SK-MEL-5 (cell line): Measurements from ENCODE around the gene TNFSF10. TPM values are rescaled to one million over a fixed set of nuclear protein-coding genes. Genes with fewer than 3 reads are reported as not detected.

Experiments used
- DNase-seq: peaks from one replicate; pipeline ENCODE4 v3.0.0-alpha.2; 2016; ENCODE audit warnings: low read depth, low spot score
- in situ Hi-C: cut with HindIII; loops from 2 replicates; pipeline ENCODE4 v1.10.0; 2016; ENCODE audit warnings: low sequenced_read_pairs, high pct_unique_total_duplicates, low pct_unique_long_range_greater_than_20kb
- small RNA-seq, 2 experiments: library from RNA; depleted of rRNA; stranded (forward); fragments of <200 nt; gene quantifications; one replicate each; pipeline ENCODE3, GENCODE V24; 2014
- total RNA-seq: library from RNA; depleted of rRNA; stranded (reverse); fragments of >200 nt; shearing (Covaris generic); gene quantifications from 2 replicates; pipeline ENCODE4 v1.2.3, GENCODE V29; 2014; rRNA removed

TNFSF10 gene
- total RNA-seq, 1 experiment from 2014 or later = not detected

- no peak for DNase-seq
- in situ Hi-C loops = no loop called here
Observed at GRCh38 chr3:172478116-172478515, 45.1 kb downstream of the TNFSF10 start.

DNA sequence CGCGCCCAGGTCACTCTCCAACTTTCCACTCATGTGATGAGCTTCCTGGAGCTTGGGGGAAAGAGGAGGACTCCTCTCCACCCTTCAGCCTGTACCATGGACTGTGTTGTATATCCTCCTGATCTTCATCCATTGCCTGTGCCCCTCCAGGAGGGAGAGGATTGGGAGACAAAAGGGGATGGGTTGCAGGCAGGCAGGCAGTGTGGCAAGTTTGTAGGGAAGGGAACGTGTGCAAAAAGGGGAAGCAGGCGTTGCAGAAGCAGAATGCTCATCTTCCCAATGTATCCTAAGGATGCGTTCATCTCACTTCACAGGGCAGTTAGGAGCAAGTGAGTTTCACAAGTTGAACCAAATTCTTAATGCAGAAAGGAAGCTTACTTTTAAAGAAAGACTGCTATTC is 46.9 kb downstream of the TNFSF10 start:
- in situ Hi-C loops = no loop called here
- DNase-seq = no peak

DNA sequence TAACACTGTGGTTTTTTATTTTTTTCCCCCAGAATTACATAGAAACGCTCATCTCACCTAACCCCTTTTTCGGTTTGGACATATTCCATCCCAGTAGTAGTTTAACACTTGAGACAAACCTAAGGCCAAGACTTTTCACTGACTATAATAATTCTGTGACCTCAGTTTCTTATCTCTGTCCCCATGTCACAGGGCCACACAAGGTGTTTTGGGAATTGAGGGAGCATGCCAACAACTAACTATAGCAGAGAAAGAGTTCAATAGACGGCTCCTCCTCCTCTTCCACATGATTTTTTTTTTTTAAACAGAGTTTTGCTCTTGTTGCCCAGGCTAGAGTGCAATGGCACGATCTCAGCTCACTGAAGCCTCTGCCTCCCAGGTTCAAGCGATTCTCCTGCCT is 47.5 kb downstream of the TNFSF10 start:
- no peak for DNase-seq
- in situ Hi-C loops = no loop called here

- in situ Hi-C loops = no loop called here
- DNase-seq = no peak
Observed at GRCh38 chr3:172471903-172472302, 51.3 kb downstream of the TNFSF10 start.

DNA sequence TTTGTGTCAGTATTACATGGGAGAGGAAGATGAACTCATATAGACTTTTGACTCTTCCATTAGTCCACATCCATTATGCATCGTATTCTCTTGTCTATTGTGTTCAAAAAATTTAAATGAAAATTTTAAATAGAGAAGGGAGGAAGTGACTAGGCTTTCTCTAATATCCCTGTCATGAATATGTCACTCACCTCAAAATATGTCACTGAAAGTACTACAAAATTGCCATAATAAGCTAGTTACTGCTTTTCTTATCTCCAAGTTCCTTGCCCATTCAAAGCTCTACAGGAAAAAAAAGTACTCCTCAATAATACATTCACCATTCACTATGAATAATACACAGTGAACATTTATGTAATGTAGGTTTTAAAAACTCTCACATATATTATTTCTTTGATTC is 52.6 kb downstream of the TNFSF10 start:
- no peak for DNase-seq
- in situ Hi-C loops = no loop called here

DNA sequence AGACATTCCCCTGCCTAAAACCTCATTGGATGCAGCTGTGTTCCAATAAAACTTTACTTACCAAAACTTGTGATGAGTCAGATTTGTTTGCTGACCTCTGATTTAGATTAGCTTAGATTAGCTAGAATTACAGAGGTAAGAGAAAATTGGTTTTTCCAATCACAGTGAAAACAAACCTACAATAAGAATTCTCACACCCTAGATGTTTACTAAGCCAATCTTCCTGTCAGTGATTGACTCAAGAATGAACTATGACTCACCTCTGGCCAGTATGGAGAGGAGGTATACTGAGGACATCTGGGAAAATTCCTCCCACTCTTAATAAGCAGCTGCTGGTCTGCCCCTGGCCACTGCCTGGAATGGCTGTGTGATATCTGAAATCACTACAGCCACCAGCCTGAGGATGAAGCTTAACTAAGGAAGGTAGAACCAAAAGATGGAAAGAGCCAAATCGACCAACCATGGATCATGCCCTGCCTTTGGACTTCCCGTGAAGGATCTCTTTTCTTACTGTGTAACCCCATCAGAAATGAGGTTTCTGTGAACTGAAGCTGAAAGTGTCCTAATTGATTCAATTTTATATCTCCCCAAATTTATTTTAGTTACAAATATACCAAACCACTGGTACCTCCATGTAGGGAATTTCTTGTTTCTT is 55.9 kb downstream of the TNFSF10 start:
- in situ Hi-C loops = no loop called here
- no peak for DNase-seq

- in situ Hi-C loops = no loop called here
- DNase-seq = no peak
Observed at GRCh38 chr3:172466553-172467130, 56.6 kb downstream of the TNFSF10 start.

DNA sequence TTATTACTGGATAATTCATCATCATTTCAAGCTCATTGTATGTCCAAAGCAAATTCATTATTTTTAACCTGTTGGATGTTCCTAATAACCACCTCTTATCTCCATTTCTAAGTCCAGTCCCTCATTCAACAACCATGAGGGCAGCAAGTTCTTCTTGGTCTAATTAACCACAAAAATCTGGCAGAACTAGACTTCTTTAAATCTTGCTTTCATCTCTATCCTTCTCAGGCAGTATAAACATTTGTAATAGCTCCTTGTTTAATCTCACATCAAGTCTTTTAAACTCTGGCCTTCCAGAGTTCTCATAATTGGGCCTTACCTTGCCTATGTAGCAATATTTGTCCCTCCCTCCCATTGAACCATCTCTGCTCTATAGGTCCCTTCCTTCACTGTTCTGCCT is 57.9 kb downstream of the TNFSF10 start:
- in situ Hi-C loops = no loop called here
- no peak for DNase-seq

DNA sequence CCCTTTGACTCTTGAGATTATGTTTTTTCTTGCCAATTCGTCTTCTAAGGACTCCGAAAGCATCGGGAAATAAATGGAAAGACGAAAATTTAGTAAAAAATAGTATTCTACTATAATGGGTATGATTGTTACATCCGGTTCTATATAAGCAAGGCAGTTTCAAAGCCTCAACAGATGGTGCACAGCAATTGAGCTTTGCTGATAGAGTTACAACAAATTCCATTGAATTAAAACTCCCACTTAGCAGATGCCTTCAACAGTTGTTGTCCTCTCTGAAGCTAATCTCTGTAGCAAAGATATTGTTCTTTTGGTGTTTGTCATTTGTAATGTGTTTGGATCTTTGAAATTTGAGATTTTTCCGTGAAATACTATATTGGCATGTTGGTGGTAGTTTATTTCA is 58.9 kb downstream of the TNFSF10 start:
- DNase-seq = no peak
- in situ Hi-C loops = no loop called here

DNA sequence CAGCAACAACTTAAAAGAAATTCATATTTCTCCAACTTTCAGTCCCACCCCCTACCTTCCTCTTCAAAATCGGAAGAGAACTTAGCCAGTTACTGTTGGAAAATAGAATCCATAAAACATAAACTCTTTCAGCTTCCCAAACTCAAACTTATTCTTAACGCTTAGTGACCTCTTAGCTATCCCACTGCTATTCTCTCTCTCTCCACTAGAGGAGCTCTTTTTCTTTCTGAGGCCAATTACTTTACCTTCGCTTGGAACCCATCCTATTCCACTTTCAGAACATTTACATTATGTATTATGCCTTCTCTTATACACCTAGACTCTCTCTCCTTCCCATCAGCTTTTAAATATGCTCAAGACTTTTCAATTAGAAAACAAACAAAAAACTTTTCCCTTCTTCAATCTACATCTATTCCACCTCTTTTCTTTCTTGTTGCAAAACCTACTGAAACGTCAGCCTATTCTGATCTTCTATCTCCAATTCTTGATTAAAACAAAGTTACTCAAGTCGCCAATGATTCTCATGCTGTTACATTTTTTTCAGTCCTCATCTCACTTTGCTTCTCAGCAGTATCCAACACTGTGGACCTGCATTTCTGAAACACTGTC is 61.6 kb downstream of the TNFSF10 start:
- in situ Hi-C loops = no loop called here

DNA sequence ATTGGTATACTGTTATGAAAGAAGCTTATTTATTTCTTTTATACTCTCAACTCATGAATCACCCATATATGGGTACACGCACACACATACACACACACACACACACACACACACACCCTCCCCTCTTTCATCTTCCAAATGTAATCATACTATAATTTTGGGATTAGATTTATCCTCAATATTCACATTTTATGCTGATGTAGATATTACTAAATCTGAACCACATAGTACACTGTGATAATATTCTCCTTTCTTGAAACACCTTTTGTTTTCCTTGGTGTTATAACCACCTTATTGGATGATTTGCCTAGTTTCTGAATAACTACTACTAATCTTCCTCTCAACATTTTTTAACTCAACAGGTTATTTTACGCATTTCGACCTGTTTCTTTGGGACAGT is 66.8 kb downstream of the TNFSF10 start:
- no peak for DNase-seq
- in situ Hi-C loops = no loop called here

More for the DNA sequence above, 61.6 kb downstream of the TNFSF10 start:
- DNase-seq = peak; percentile 63

Small RNAs within 50 kb of the gene (small RNA-seq; reads per million reads assigned to genes)
- 0 reads per million in 2 experiments for gene AC007919.1

Other genes with a start within 250 kb of the TNFSF10 start
- gene GHSR, start 75.0 kb downstream of the TNFSF10 start, total RNA-seq = not detected in 2 replicates
- 4.4 and 6.2 TPM in 2 replicates for gene NCEH1, start 187.6 kb upstream of the TNFSF10 start, total RNA-seq
- gene ECT2, start 227.3 kb upstream of the TNFSF10 start, total RNA-seq = 37.4 and 39.1 TPM in 2 replicates